Epithelial cell of esophagus (primary cell): ENCODE data around the gene NCBP3.
"Not testable (repeated sequence)": the region's sequence is repeated elsewhere in the genome, so short reads cannot be mapped to it uniquely, and the experiment has no call there.

Experiments
- DNase-seq: peaks from one replicate; pipeline ENCODE4 v3.0.0; 2010; ENCODE audit warnings: low read depth
- H3K4me3 ChIP-seq: 2 replicates; pipeline ENCODE4 v1.5.1; 2011; ENCODE audit warnings: mild to moderate bottlenecking, low read length, control low read depth
- CTCF ChIP-seq: IDR thresholded peaks from 2 replicates; pipeline ENCODE4 v1.5.1; 2011; ENCODE audit warnings: low read depth, mild to moderate bottlenecking, low read length, control low read depth, inconsistent platforms; ENCODE audit not compliant: insufficient read depth; ENCODE audit errors: missing control alignments

NCBP3 gene

GRCh38 chr17:3792481-3792880 lies 53.6 kb downstream of the NCBP3 start:
- no peak for TF ChIP-seq CTCF
- no peak overlapping the region for H3K4me3 ChIP-seq
- DNase-seq = no peak

DNA sequence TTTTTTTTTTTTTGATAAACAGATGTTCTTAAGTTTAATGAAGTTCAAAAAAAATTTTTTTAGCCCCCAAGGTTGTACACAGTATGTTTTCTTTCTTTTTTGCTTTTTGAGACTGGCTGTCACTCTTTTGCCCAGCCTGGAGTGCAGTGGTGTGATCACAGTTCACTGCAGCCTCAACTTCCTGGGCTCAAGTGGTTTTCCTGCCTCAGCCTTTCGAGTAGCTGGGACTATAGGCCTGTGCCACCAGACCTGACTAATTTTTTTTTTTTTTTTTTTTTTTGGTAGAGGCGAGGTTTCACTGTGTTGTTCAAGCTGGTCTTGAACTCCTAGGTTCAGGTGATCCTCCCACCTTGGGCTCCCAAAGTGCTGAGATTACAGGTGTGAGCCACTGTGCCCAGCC lies 57.8 kb downstream of the NCBP3 start:
- no peak overlapping the region for H3K4me3 ChIP-seq
- no peak for DNase-seq

DNA sequence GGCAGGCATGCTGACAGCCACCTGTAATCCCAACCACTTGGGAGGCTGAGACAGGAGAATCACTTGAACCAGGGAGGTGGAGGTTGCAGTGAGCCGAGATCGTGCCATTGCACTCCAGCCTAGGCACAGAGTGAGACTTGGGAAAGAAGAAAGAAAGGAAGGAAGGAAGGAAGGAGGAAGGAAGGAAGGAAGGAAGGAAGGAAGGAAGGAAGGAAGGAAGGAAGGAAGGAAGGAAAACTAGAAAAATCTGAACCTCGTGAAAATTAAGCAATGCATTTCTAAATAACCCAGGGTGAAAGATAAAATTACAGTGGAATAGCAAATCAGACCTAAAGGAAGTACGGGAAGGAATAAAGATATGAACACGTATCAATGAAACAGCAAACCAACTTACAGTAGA lies 60.7 kb downstream of the NCBP3 start:
- DNase-seq, H3K4me3 ChIP-seq: not testable (repeated sequence)

More for the DNA sequence above, 57.8 kb downstream of the NCBP3 start:
- TF ChIP-seq CTCF = no peak

DNA sequence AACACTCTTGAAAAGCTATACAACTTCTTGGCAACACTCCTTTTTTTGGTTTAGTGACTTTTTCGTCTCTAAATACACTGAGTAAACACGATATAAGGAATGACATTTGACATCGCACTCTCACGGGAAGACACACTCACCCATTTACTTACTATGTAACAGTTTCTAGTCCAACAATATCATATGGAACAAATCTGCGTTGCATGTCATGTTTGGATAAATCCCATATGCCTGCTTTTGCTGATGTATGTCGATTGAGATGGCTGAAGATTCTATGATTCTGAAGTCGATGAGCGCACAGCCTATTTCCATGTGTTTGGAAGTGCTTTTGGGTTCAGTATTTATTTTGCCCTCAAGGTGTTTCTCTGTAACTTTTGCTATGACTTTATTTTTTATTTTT lies 63.3 kb downstream of the NCBP3 start:
- no peak overlapping the region for H3K4me3 ChIP-seq
- no peak for TF ChIP-seq CTCF
- no peak for DNase-seq

GRCh38 chr17:3780986-3781385 lies 65.1 kb downstream of the NCBP3 start:
- no peak for DNase-seq
- H3K4me3 ChIP-seq = no peak overlapping the region
- no peak for TF ChIP-seq CTCF

GRCh38 chr17:3777366-3778120 lies 68.5 kb downstream of the NCBP3 start:
- no peak overlapping the region for H3K4me3 ChIP-seq
- no peak for DNase-seq
- no peak for TF ChIP-seq CTCF

DNA sequence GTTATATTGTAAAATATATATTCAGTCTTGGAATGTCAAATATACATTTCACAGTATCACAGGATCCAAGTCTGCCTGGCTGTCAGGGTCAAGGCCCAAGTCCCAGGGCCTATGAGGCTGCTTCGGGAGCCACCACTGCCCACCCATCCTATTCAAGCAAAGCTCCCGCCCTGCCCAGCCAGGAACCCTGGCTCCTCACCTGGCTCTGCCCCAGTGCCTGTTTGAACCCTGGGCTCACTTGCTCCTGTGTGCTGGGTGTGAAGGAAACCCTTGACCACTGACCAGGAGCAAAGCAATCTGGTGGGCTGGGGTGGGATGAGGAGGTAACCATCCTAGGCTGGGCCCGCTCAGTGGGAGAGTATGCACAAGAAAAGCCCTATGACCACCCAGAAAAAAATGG lies 72.1 kb downstream of the NCBP3 start:
- DNase-seq = no peak
- no peak for TF ChIP-seq CTCF
- no peak overlapping the region for H3K4me3 ChIP-seq
